B cell (primary cell): ENCODE results near the gene PAMR1. TPM values are rescaled to one million over a fixed set of nuclear protein-coding genes. Genes with fewer than 3 reads are reported as not detected.

Experiments used
- ATAC-seq: fragments of 200-7000 bp; cut with Tn5 transposase; one replicate; pipeline ENCODE4 v1.10.0; 2021; ENCODE audit warnings: low read depth, mild to moderate bottlenecking, moderate number of reproducible peaks, moderate library complexity
- CTCF ChIA-PET: fragments of 350-600 bp; sonication (Branson Sonifier 250); formaldehyde crosslinking; loops from one replicate; lab custom pipeline; 2021; ENCODE audit warnings: antibody characterized with exemption, inconsistent platforms; lab: Charles Lee
- POLR2A ChIA-PET: fragments of 350-600 bp; sonication (Branson Sonifier 250); formaldehyde crosslinking; loops from one replicate; lab custom pipeline; 2021; ENCODE audit warnings: antibody characterized with exemption; lab: Charles Lee
- DNase-seq: peaks from one replicate; pipeline ENCODE4 v3.0.0; 2013
- H2AFZ ChIP-seq: 2 replicates; pipeline ENCODE4 v1.6.1; 2012; ENCODE audit warnings: mild to moderate bottlenecking, low read depth, low read length; ENCODE audit not compliant: insufficient read depth, poor library complexity, severe bottlenecking
- H3K27ac ChIP-seq, 2 donors: 1 replicate in 1 of 2; 2 replicates in 1 of 2; pipeline ENCODE4 v1.5.1; 2012 to 2013; ENCODE audit warnings: low read length in 2 of 2, mild to moderate bottlenecking in 2 of 2, moderate library complexity in 1 of 2
- H3K27me3 ChIP-seq, 4 experiments: fragments of 200-600 bp in 1 of 4; sonication (generic) in 1 of 4; replicated peaks in 1 of 4; 1 replicate in 2 of 4; 2 replicates in 2 of 4; pipeline versions ENCODE4 v1.6.1 to v1.7.0; 2013 to 2016; ENCODE audit warnings: low read length in 3 of 4, mild to moderate bottlenecking in 2 of 4, mixed read lengths in 1 of 4, moderate library complexity in 1 of 4; ENCODE audit not compliant: insufficient read depth in 4 of 4, control insufficient read depth in 3 of 4; ENCODE audit errors: control extremely low read depth in 1 of 4
- H3K36me3 ChIP-seq, 2 experiments: replicated peaks in 1 of 2; 1 replicate in 1 of 2; 2 replicates in 1 of 2; pipeline versions ENCODE4 v1.6.1 to v1.7.1; 2013; ENCODE audit warnings: low read length in 1 of 2; ENCODE audit not compliant: insufficient read depth in 2 of 2, control insufficient read depth in 1 of 2; ENCODE audit errors: control extremely low read depth in 1 of 2, extremely low read depth in 1 of 2
- H3K4me1 ChIP-seq, 2 donors: fragments of 200-600 bp in 1 of 2; sonication (generic) in 1 of 2; 1 replicate in 1 of 2; 2 replicates in 1 of 2; pipeline versions ENCODE4 v1.5.1 to v1.6.1; 2013 to 2017; ENCODE audit warnings: low read length in 2 of 2; ENCODE audit not compliant: control insufficient read depth in 2 of 2, insufficient read depth in 2 of 2
- H3K4me2 ChIP-seq: replicated peaks from 2 replicates; pipeline ENCODE3; 2012; ENCODE audit warnings: mild to moderate bottlenecking, low read depth, low read length; ENCODE audit not compliant: poor library complexity, severe bottlenecking
- H3K4me3 ChIP-seq, 5 experiments: fragments of 200-600 bp in 1 of 5; sonication (generic) in 1 of 5; 1 replicate in 3 of 5; 2 replicates in 2 of 5; pipeline versions ENCODE4 v1.5.1 to v1.7.0; 2011 to 2016; ENCODE audit warnings: low read length in 4 of 5, mild to moderate bottlenecking in 4 of 5, low read depth in 2 of 5, control low read depth in 1 of 5, moderate library complexity in 1 of 5; ENCODE audit not compliant: insufficient read depth in 1 of 5; ENCODE audit errors: control extremely low read depth in 1 of 5, extremely low read depth in 1 of 5
- H3K79me2 ChIP-seq: fragments of 200-600 bp; sonication (generic); one replicate; pipeline ENCODE4 v1.6.0; 2016; ENCODE audit warnings: low read length; ENCODE audit not compliant: control insufficient read depth, insufficient read depth
- H3K9ac ChIP-seq: fragments of 200-600 bp; sonication (generic); 2 replicates; pipeline ENCODE4 v1.6.1; 2017; ENCODE audit warnings: mild to moderate bottlenecking, low read length, moderate library complexity
- H3K9me3 ChIP-seq, 3 donors: one replicate each; pipeline versions ENCODE4 v1.6.1 to v1.7.1; 2013; ENCODE audit warnings: low read length in 2 of 3; ENCODE audit not compliant: control insufficient read depth in 2 of 3, insufficient read depth in 1 of 3; ENCODE audit errors: control extremely low read depth in 1 of 3
- H4K20me1 ChIP-seq: 2 replicates; pipeline ENCODE4 v1.6.0; 2012; ENCODE audit warnings: mild to moderate bottlenecking, low read length; ENCODE audit not compliant: insufficient read depth, control insufficient read depth, poor library complexity, severe bottlenecking
- H3K27ac Mint-ChIP-seq: one replicate; pipeline ENCODE4 v1.8.0; 2021; ENCODE audit warnings: mixed read lengths
- H3K27me3 Mint-ChIP-seq: one replicate; pipeline ENCODE4 v1.8.0; 2021; ENCODE audit warnings: mixed read lengths
- H3K4me1 Mint-ChIP-seq: one replicate; pipeline ENCODE4 v1.8.0; 2021; ENCODE audit warnings: mixed read lengths
- H3K4me3 Mint-ChIP-seq: one replicate; pipeline ENCODE4 v1.8.0; 2021; ENCODE audit warnings: mixed read lengths
- H3K9me3 Mint-ChIP-seq: one replicate; pipeline ENCODE4 v1.8.0; 2022; ENCODE audit warnings: mixed read lengths; ENCODE audit not compliant: insufficient read depth
- CTCF ChIP-seq: fragments of 200-600 bp; IDR thresholded peaks from one replicate; pipeline ENCODE4 v1.8.0; 2022; ENCODE audit warnings: antibody characterized with exemption, mild to moderate bottlenecking
- EZH2 ChIP-seq: IDR thresholded peaks from 2 replicates; pipeline ENCODE4 v1.6.1; 2012; ENCODE audit warnings: borderline replicate concordance, low read depth, mild to moderate bottlenecking, moderate library complexity, low read length; ENCODE audit not compliant: insufficient read depth, poor library complexity, severe bottlenecking
- WGBS: methylation state at CpG from one replicate; pipeline ENCODE4 v1.1.5; 2013; ENCODE audit warnings: missing lambda C conversion rate; ENCODE audit not compliant: insufficient coverage; 5-methylcytosine and 5-hydroxymethylcytosine counted together
- intact Hi-C: fragments of 100-400 bp; cut with micrococcal nuclease; formaldehyde crosslinking; loops from one replicate; pipeline ENCODE4 v1.10.0; 2022
- polyA plus RNA-seq: library from polyadenylated mRNA; depleted of rRNA; stranded (reverse); fragments of >200 nt; gene quantifications from 2 replicates; pipeline ENCODE4 v1.2.3, GENCODE V29; 2012
- total RNA-seq, 2 donors: library from RNA; stranded (reverse); fragments of 120-200 nt in 1 of 2; gene quantifications; 1 replicate in 1 of 2; 2 replicates in 1 of 2; pipeline versions ENCODE4 v1.2.3 to v1.2.4, GENCODE V29; 2013 to 2022

PAMR1 gene
- total and polyA plus RNA-seq, 2 donors (not counting 1 experiment from before 2014, with no cell fraction given), result not detected

GRCh38 chr11:35543481-35543880 is 18.1 kb upstream of the PAMR1 start:
- Histone ChIP-seq H3K4me1 (no peaks in the 10 kb centered on the region), H3K4me3 (no peak overlapping the region), H4K20me1 (no peaks in the 10 kb centered on the region), H3K4me2 (no peak overlapping the region), H3K79me2 (no peaks in the 10 kb centered on the region), H3K9ac (no peak overlapping the region), H3K27me3 (peaks cover 0 to under 1% (median 0%) of the 10 kb centered on the region in 4 experiments), H3K27ac (no peak overlapping the region), H2AFZ (no peak overlapping the region), H3K36me3 (no peaks in the 10 kb centered on the region), H3K9me3 (peaks cover 0 to 3% (median 0%) of the 10 kb centered on the region in 3 donors)
- no peak overlapping the region for H3K27ac Mint-ChIP-seq
- POLR2A ChIA-PET, result no interaction called here
- no peak for ATAC-seq
- CTCF ChIA-PET, result no interaction called here
- peaks cover 20% of the 10 kb centered on the region for H3K27me3 Mint-ChIP-seq
- no peak overlapping the region for H3K4me3 Mint-ChIP-seq
- H3K9me3 Mint-ChIP-seq, result peaks cover 3% of the 10 kb centered on the region
- intact Hi-C loops, result no loop called here
- DNase-seq, result no peak
- peaks cover 3% of the 10 kb centered on the region for H3K4me1 Mint-ChIP-seq
- no CpG with 5 or more reads among the region's 4 CpGs for WGBS
- TF ChIP-seq CTCF (no peak), EZH2 (no peak)

- Histone ChIP-seq H3K27ac (no peak overlapping the region), H3K4me1 (no peaks in the 10 kb centered on the region), H3K9me3 (peaks cover 0 to 3% (median 0%) of the 10 kb centered on the region in 3 donors), H3K4me3 (no peak overlapping the region), H3K27me3 (peaks cover 0 to 2% (median 0%) of the 10 kb centered on the region in 4 experiments), H3K4me2 (no peak overlapping the region), H4K20me1 (no peaks in the 10 kb centered on the region), H3K36me3 (no peaks in the 10 kb centered on the region), H3K9ac (no peak overlapping the region), H2AFZ (no peak overlapping the region), H3K79me2 (no peaks in the 10 kb centered on the region)
- TF ChIP-seq EZH2, result no peak
- TF ChIP-seq CTCF, result no peak
- POLR2A ChIA-PET, result no interaction called here
- Mint-ChIP-seq H3K4me3 (no peak overlapping the region), H3K4me1 (peaks cover 3% of the 10 kb centered on the region), H3K27ac (no peak overlapping the region), H3K27me3 (peaks cover 24% of the 10 kb centered on the region), H3K9me3 (no peaks in the 10 kb centered on the region)
- ATAC-seq (no peak), DNase-seq (no peak)
- intact Hi-C loops, result no loop called here
- CTCF ChIA-PET, result no interaction called here
- WGBS, result no CpG with 5 or more reads among the region's 4 CpGs
Observed at GRCh38 chr11:35541621-35542375, 16.4 kb upstream of the PAMR1 start.
